ENCODE results near the gene CDKN2B-AS1. TPM values are rescaled to one million over a fixed set of nuclear protein-coding genes. Genes with fewer than 3 reads are reported as not detected.

Gene CDKN2B-AS1
- total and polyA plus RNA-seq, 2 of the 13 experiments (the other 11 are each of a cell fraction or from before 2014, with no cell fraction given): 0.64 to 2.3 TPM

- TF ChIP-seq FOXO4 (CRISPR knock-in tag; conservative IDR thresholded peaks at IDR 0.05): no peak
- no peak for TF ChIP-seq REL (CRISPR knock-in tag; conservative IDR thresholded peaks at IDR 0.05)
Observed at GRCh38 chr9:22169243-22169642, 174.7 kb downstream of the CDKN2B-AS1 start (continued).

- CTCF ChIA-PET (ENCODE audit: low intra/inter-chr PET ratio, low total read pairs): no interaction called here
- no peaks in the 10 kb centered on the region for H3K79me2 ChIP-seq (ENCODE audit: insufficient read depth, low read length)
- no peaks in the 10 kb centered on the region for H3K36me3 ChIP-seq (replicated peaks in 1 of 2; ENCODE audit: control insufficient read depth in 1 of 2, insufficient read depth in 2 of 2, low read length in 2 of 2)
- in situ Hi-C loops (cut with HindIII; ENCODE audit: extremely low pct_ligation_motif_present, low pct_unique_long_range_greater_than_20kb): no loop called here
- H3K9ac ChIP-seq (ENCODE audit: insufficient read depth, low read depth, low read length): no peak overlapping the region
- intact Hi-C loops (cut with micrococcal nuclease; ENCODE audit: unreplicated experiment): no loop called here
- BruUV-seq (replicated peaks): no TSS peak
- DNase-seq (ENCODE audit: low spot score) (peak; percentile 9), ATAC-seq (no peak), FAIRE-seq (no peak)
- POLR2A ChIA-PET: interaction anchor here (1.1 kb wide), 1 partner anchor 42 kb away, joined by 3 read pairs; no protein-coding TSS in a partner anchor
- no peak overlapping the region for H3K4me2 ChIP-seq (ENCODE audit: low read depth, low read length)
- no peak overlapping the region for H3K27ac ChIP-seq (ENCODE audit: extremely low read length, insufficient read depth, low read length)
- WGBS (ENCODE audit: low lambda C conversion rate): 4% methylated on average over 1 of the region's 1 CpG
- H2AFZ ChIP-seq (ENCODE audit: low read length): no peak overlapping the region
- H3K4me3 ChIP-seq (replicated peaks in 1 of 3; ENCODE audit: insufficient read depth in 1 of 3, low read depth in 2 of 3, low read length in 3 of 3): no peak overlapping the region
- H3K4me1 ChIP-seq (ENCODE audit: insufficient read depth, low read length): no peaks in the 10 kb centered on the region
- H3K27me3 ChIP-seq (ENCODE audit: control insufficient read depth in 1 of 2, insufficient read depth in 2 of 2, low read length in 2 of 2): no peaks in the 10 kb centered on the region
- H3K9me3 ChIP-seq (ENCODE audit: low read length): no peaks in the 10 kb centered on the region
- no peaks in the 10 kb centered on the region for H4K20me1 ChIP-seq (ENCODE audit: insufficient read depth, low read length)
- TF ChIP-seq ZNF343 (CRISPR knock-in tag; IDR thresholded peaks at IDR 0.05) (no peak), PHF5A (CRISPR knock-in tag; IDR thresholded peaks at IDR 0.05; ENCODE audit: low read depth, unreplicated experiment) (no peak), NFAT5 (CRISPR knock-in tag; IDR thresholded peaks at IDR 0.05) (no peak), THAP9 (CRISPR knock-in tag; IDR thresholded peaks at IDR 0.05; ENCODE audit: borderline replicate concordance) (no peak), FOXA3 (CRISPR knock-in tag; IDR thresholded peaks at IDR 0.05) (peak; percentile 45; the same call in 1 of the 2 replicates), EP300 (IDR thresholded peaks at IDR 0.05; ENCODE audit: low read depth in 2 of 2, low read length in 2 of 2) (peak in 1 of 2 experiments; percentile 23; a peak in 1 of 4 replicates), EP300 (CRISPR knock-in tag; IDR thresholded peaks at IDR 0.05; ENCODE audit: borderline replicate concordance) (no peak), POLR2A (IDR thresholded peaks at IDR 0.05; ENCODE audit: insufficient read depth in 1 of 2, low read depth in 2 of 2, low read length in 2 of 2) (no peak), ZNF121 (CRISPR knock-in tag; IDR thresholded peaks at IDR 0.05) (no peak), GATAD2A (CRISPR knock-in tag; IDR thresholded peaks at IDR 0.05) (no peak)
Observed at GRCh38 chr9:22169727-22170503, 175.3 kb downstream of the CDKN2B-AS1 start.

Measured in HepG2 (cell line).